Measurements from ENCODE around the gene NTHL1. TPM values are rescaled to one million over a fixed set of nuclear protein-coding genes. Genes with fewer than 3 reads are reported as not detected.

Gene NTHL1
- total and polyA plus RNA-seq, 9 of the 15 experiments (the other 6 are each of a cell fraction or from before 2014, with no cell fraction given), result 1.1 to 58.8 (median 17.6) TPM

DNA sequence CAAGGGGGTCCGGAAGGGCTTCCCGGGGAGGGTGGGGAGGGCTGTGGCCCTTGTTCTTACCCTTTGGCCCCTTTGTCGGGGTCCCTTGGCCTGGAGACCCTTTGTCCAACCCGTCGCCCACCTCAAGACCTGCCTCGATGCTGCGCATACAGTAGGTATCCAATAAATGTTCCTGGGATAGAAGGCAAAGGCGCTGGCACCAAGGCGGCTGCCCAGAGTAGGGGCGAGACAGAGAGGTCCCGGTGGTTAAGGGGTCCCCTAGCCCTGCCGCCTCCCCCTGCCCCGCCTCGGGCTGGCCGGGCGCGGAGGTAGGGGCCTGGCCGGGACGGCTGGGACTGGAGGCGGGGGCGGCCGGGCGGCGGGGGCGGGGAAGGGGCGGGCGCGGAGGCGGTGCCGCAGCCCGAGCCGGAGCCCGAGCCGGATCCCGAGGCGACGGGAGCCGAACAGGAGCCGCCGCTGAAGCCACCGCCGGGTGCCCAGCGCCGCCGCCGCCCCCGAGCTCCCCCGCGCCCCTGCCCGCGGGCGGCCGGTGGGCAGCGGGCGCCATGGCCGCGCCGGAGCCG is 21.1 kb downstream of the NTHL1 start, which contains the start of gene NHERF2 (continued):
- TF ChIP-seq RBM14 (IDR thresholded peaks at IDR 0.05; ENCODE audit: borderline replicate concordance, insufficient read depth, low read depth, low read length) (no peak), ZBTB49 (CRISPR knock-in tag; IDR thresholded peaks at IDR 0.05; ENCODE audit: borderline replicate concordance) (no peak), NFYB (IDR thresholded peaks at IDR 0.05; ENCODE audit: extremely low read depth, insufficient read length) (no peak), ZKSCAN8 (CRISPR knock-in tag; IDR thresholded peaks at IDR 0.05) (peak; percentile 98), EP300 (IDR thresholded peaks at IDR 0.05; ENCODE audit: low read length) (no peak), CCNT2 (IDR thresholded peaks at IDR 0.05; ENCODE audit: borderline replicate concordance, extremely low read depth, insufficient read length, low read depth, low read length) (peak; percentile 8), RBBP5 (IDR thresholded peaks at IDR 0.05; ENCODE audit: borderline replicate concordance, insufficient read depth, low read length, poor library complexity, severe bottlenecking) (no peak), SRSF9 (IDR thresholded peaks at IDR 0.05; ENCODE audit: borderline replicate concordance, low read depth, low read length) (no peak), MCM5 (IDR thresholded peaks at IDR 0.05; ENCODE audit: low read depth) (no peak)
- TF ChIP-seq, protein P1, sequence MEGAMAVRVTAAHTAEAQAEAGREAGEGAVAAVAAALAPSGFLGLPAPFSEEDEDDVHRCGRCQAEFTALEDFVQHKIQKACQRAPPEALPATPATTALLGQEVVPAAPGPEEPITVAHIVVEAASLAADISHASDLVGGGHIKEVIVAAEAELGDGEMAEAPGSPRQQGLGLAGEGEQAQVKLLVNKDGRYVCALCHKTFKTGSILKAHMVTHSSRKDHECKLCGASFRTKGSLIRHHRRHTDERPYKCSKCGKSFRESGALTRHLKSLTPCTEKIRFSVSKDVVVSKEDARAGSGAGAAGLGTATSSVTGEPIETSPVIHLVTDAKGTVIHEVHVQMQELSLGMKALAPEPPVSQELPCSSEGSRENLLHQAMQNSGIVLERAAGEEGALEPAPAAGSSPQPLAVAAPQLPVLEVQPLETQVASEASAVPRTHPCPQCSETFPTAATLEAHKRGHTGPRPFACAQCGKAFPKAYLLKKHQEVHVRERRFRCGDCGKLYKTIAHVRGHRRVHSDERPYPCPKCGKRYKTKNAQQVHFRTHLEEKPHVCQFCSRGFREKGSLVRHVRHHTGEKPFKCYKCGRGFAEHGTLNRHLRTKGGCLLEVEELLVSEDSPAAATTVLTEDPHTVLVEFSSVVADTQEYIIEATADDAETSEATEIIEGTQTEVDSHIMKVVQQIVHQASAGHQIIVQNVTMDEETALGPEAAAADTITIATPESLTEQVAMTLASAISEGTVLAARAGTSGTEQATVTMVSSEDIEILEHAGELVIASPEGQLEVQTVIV (CRISPR knock-in tag; IDR thresholded peaks at IDR 0.05; ENCODE audit: borderline replicate concordance), result no peak
- TF ChIP-seq, protein P2, sequence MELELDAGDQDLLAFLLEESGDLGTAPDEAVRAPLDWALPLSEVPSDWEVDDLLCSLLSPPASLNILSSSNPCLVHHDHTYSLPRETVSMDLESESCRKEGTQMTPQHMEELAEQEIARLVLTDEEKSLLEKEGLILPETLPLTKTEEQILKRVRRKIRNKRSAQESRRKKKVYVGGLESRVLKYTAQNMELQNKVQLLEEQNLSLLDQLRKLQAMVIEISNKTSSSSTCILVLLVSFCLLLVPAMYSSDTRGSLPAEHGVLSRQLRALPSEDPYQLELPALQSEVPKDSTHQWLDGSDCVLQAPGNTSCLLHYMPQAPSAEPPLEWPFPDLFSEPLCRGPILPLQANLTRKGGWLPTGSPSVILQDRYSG (tag; conservative IDR thresholded peaks at IDR 0.05; ENCODE audit: low read depth), result no peak

Data from K562 (cell line).